ENCODE measurements around the gene SNRPB. TPM values are rescaled to one million over a fixed set of nuclear protein-coding genes. Genes with fewer than 3 reads are reported as not detected.

SNRPB gene
- total and polyA plus RNA-seq, 2 experiments from 2014 or later = 784 to 785 TPM

DNA sequence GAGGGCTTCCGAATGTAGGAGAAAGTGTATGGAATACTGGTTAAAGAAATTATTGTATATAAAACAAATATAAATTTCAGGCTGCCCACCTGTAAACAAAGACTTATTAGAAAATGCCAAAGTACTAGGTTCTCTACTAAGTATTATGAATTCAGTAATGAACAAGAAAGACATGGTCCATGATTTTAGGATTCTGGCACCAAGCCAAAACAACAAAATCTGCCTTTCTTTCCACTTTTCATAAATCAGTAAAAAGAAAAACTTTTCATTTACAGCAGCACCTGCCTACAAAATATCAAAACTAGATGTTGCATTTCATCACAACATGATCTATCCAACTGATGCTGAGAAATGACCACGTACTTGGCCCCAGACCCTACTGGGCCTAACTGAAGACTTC, 14.5 kb upstream of the SNRPB start:
- Histone ChIP-seq H3K36me3 (ENCODE audit: insufficient read depth) (no peaks in the 10 kb centered on the region), H3K27ac (ENCODE audit: low read depth) (no peak overlapping the region), H3K4me3 (no peak overlapping the region), H3K9me2 (ENCODE audit: insufficient read depth) (no peaks in the 10 kb centered on the region), H3K4me2 (no peak overlapping the region), H3K79me2 (replicated peaks; ENCODE audit: insufficient read depth) (no peaks in the 10 kb centered on the region), H4K20me1 (replicated peaks; ENCODE audit: insufficient read depth) (no peaks in the 10 kb centered on the region), H2AFZ (no peak overlapping the region), H3F3A (replicated peaks; ENCODE audit: low read depth) (no peaks in the 10 kb centered on the region), H3K27me3 (ENCODE audit: insufficient read depth) (no peaks in the 10 kb centered on the region), H3K4me1 (ENCODE audit: insufficient read depth) (peaks cover 7% of the 10 kb centered on the region)
- Mint-ChIP-seq H3K36me3 (ENCODE audit: low read depth) (peaks cover 3% of the 10 kb centered on the region; the same call in 1 of the 3 replicates), H3K4me3 (no peak overlapping the region), H3K27ac (no peak overlapping the region), H3K9me3 (no peaks in the 10 kb centered on the region), H3K4me1 (peaks cover 12% of the 10 kb centered on the region), H3K27me3 (ENCODE audit: insufficient read depth, low read depth, poor library complexity) (peaks cover 3% of the 10 kb centered on the region)
- DNase-seq (ENCODE audit: low spot score) = no peak
- TF ChIP-seq STAT1 (IDR thresholded peaks at IDR 0.05; ENCODE audit: unreplicated experiment) = no peak
- TF ChIP-seq, protein P1, sequence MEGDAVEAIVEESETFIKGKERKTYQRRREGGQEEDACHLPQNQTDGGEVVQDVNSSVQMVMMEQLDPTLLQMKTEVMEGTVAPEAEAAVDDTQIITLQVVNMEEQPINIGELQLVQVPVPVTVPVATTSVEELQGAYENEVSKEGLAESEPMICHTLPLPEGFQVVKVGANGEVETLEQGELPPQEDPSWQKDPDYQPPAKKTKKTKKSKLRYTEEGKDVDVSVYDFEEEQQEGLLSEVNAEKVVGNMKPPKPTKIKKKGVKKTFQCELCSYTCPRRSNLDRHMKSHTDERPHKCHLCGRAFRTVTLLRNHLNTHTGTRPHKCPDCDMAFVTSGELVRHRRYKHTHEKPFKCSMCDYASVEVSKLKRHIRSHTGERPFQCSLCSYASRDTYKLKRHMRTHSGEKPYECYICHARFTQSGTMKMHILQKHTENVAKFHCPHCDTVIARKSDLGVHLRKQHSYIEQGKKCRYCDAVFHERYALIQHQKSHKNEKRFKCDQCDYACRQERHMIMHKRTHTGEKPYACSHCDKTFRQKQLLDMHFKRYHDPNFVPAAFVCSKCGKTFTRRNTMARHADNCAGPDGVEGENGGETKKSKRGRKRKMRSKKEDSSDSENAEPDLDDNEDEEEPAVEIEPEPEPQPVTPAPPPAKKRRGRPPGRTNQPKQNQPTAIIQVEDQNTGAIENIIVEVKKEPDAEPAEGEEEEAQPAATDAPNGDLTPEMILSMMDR (conservative IDR thresholded peaks at IDR 0.05; ENCODE audit: low read depth in 2 of 2) = no peak
- no peak for TF ChIP-seq EZH2 (IDR thresholded peaks at IDR 0.05; ENCODE audit: low read depth, unreplicated experiment)
- TF ChIP-seq, protein P2, sequence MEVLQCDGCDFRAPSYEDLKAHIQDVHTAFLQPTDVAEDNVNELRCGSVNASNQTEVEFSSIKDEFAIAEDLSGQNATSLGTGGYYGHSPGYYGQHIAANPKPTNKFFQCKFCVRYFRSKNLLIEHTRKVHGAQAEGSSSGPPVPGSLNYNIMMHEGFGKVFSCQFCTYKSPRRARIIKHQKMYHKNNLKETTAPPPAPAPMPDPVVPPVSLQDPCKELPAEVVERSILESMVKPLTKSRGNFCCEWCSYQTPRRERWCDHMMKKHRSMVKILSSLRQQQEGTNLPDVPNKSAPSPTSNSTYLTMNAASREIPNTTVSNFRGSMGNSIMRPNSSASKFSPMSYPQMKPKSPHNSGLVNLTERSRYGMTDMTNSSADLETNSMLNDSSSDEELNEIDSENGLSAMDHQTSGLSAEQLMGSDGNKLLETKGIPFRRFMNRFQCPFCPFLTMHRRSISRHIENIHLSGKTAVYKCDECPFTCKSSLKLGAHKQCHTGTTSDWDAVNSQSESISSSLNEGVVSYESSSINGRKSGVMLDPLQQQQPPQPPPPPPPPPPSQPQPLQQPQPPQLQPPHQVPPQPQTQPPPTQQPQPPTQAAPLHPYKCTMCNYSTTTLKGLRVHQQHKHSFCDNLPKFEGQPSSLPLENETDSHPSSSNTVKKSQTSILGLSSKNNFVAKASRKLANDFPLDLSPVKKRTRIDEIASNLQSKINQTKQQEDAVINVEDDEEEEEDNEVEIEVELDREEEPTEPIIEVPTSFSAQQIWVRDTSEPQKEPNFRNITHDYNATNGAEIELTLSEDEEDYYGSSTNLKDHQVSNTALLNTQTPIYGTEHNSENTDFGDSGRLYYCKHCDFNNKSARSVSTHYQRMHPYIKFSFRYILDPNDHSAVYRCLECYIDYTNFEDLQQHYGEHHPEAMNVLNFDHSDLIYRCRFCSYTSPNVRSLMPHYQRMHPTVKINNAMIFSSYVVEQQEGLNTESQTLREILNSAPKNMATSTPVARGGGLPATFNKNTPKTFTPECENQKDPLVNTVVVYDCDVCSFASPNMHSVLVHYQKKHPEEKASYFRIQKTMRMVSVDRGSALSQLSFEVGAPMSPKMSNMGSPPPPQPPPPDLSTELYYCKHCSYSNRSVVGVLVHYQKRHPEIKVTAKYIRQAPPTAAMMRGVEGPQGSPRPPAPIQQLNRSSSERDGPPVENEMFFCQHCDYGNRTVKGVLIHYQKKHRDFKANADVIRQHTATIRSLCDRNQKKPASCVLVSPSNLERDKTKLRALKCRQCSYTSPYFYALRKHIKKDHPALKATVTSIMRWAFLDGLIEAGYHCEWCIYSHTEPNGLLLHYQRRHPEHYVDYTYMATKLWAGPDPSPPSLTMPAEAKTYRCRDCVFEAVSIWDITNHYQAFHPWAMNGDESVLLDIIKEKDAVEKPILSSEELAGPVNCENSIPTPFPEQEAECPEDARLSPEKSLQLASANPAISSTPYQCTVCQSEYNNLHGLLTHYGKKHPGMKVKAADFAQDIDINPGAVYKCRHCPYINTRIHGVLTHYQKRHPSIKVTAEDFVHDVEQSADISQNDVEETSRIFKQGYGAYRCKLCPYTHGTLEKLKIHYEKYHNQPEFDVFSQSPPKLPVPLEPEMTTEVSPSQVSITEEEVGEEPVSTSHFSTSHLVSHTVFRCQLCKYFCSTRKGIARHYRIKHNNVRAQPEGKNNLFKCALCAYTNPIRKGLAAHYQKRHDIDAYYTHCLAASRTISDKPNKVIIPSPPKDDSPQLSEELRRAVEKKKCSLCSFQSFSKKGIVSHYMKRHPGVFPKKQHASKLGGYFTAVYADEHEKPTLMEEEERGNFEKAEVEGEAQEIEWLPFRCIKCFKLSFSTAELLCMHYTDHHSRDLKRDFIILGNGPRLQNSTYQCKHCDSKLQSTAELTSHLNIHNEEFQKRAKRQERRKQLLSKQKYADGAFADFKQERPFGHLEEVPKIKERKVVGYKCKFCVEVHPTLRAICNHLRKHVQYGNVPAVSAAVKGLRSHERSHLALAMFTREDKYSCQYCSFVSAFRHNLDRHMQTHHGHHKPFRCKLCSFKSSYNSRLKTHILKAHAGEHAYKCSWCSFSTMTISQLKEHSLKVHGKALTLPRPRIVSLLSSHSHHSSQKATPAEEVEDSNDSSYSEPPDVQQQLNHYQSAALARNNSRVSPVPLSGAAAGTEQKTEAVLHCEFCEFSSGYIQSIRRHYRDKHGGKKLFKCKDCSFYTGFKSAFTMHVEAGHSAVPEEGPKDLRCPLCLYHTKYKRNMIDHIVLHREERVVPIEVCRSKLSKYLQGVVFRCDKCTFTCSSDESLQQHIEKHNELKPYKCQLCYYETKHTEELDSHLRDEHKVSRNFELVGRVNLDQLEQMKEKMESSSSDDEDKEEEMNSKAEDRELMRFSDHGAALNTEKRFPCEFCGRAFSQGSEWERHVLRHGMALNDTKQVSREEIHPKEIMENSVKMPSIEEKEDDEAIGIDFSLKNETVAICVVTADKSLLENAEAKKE (CRISPR knock-in tag; IDR thresholded peaks at IDR 0.05) = no peak
- TF ChIP-seq, protein P3, sequence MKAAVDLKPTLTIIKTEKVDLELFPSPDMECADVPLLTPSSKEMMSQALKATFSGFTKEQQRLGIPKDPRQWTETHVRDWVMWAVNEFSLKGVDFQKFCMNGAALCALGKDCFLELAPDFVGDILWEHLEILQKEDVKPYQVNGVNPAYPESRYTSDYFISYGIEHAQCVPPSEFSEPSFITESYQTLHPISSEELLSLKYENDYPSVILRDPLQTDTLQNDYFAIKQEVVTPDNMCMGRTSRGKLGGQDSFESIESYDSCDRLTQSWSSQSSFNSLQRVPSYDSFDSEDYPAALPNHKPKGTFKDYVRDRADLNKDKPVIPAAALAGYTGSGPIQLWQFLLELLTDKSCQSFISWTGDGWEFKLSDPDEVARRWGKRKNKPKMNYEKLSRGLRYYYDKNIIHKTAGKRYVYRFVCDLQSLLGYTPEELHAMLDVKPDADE (IDR thresholded peaks at IDR 0.05) = no peak
- TF ChIP-seq NANOG (IDR thresholded peaks at IDR 0.05; ENCODE audit: borderline replicate concordance) = no peak
- no peak for TF ChIP-seq ZNF114 (CRISPR knock-in tag; IDR thresholded peaks at IDR 0.05)
- TF ChIP-seq, protein P4, sequence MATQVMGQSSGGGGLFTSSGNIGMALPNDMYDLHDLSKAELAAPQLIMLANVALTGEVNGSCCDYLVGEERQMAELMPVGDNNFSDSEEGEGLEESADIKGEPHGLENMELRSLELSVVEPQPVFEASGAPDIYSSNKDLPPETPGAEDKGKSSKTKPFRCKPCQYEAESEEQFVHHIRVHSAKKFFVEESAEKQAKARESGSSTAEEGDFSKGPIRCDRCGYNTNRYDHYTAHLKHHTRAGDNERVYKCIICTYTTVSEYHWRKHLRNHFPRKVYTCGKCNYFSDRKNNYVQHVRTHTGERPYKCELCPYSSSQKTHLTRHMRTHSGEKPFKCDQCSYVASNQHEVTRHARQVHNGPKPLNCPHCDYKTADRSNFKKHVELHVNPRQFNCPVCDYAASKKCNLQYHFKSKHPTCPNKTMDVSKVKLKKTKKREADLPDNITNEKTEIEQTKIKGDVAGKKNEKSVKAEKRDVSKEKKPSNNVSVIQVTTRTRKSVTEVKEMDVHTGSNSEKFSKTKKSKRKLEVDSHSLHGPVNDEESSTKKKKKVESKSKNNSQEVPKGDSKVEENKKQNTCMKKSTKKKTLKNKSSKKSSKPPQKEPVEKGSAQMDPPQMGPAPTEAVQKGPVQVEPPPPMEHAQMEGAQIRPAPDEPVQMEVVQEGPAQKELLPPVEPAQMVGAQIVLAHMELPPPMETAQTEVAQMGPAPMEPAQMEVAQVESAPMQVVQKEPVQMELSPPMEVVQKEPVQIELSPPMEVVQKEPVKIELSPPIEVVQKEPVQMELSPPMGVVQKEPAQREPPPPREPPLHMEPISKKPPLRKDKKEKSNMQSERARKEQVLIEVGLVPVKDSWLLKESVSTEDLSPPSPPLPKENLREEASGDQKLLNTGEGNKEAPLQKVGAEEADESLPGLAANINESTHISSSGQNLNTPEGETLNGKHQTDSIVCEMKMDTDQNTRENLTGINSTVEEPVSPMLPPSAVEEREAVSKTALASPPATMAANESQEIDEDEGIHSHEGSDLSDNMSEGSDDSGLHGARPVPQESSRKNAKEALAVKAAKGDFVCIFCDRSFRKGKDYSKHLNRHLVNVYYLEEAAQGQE (IDR thresholded peaks at IDR 0.05; ENCODE audit: unreplicated experiment) = no peak
- no peak for TF ChIP-seq POLR2AphosphoS5 (IDR thresholded peaks at IDR 0.05; ENCODE audit: low read depth)
- TF ChIP-seq JUNB (IDR thresholded peaks at IDR 0.05; ENCODE audit: unreplicated experiment) = no peak
- TF ChIP-seq EZH2phosphoT487 (IDR thresholded peaks at IDR 0.05; ENCODE audit: unreplicated experiment) = no peak
- no peak for TF ChIP-seq CREB1 (CRISPR knock-in tag; IDR thresholded peaks at IDR 0.05; ENCODE audit: low read depth)
- TF ChIP-seq ZNF331 (CRISPR knock-in tag; IDR thresholded peaks at IDR 0.05; ENCODE audit: low read depth) = no peak
- ATAC-seq = no peak
